ENCODE data around the gene ARL14EP. TPM values are rescaled to one million over a fixed set of nuclear protein-coding genes. Genes with fewer than 3 reads are reported as not detected.

Gene ARL14EP
- total and polyA plus RNA-seq, 2 of the 8 experiments (the other 6 are each of a cell fraction or from before 2014, with no cell fraction given) = 14.3 to 29.6 TPM

GRCh38 chr11:30351061-30351460 is 28.2 kb downstream of the ARL14EP start (continued):
- no peak for TF ChIP-seq CHD7 (IDR thresholded peaks at IDR 0.05; ENCODE audit: insufficient replicate concordance, low read length)
- TF ChIP-seq KDM4A (IDR thresholded peaks at IDR 0.05; ENCODE audit: low read depth, low read length, severe bottlenecking) = no peak
- TF ChIP-seq NRF1 (IDR thresholded peaks at IDR 0.05; ENCODE audit: low read depth, low read length) = no peak
- TF ChIP-seq HDAC6 (IDR thresholded peaks at IDR 0.05; ENCODE audit: low read depth, low read length) = no peak

All from H1 (cell line).